ENCODE measurements around the gene ZNF469.

ZNF469 gene

GRCh38 chr16:88375236-88375975 lies 7.4 kb upstream of the ZNF469 start:
- peaks cover 2% of the 10 kb centered on the region for H3K27me3 Mint-ChIP-seq
- H3K36me3 Mint-ChIP-seq = no peaks in the 10 kb centered on the region
- H3K4me3 Mint-ChIP-seq = no peak overlapping the region
- no peaks in the 10 kb centered on the region for H3K4me1 Mint-ChIP-seq
- no peak overlapping the region for H3K27ac Mint-ChIP-seq
- H3K9me3 Mint-ChIP-seq = no peaks in the 10 kb centered on the region
- ATAC-seq (ENCODE audit: low read depth) (no peak), DNase-seq (ENCODE audit: low spot score in 2 of 2) (no peak)

GRCh38 chr16:88375996-88376834 lies 6.5 kb upstream of the ZNF469 start:
- H3K27ac Mint-ChIP-seq = no peak overlapping the region
- H3K9me3 Mint-ChIP-seq = no peaks in the 10 kb centered on the region
- H3K4me1 Mint-ChIP-seq = no peaks in the 10 kb centered on the region
- H3K27me3 Mint-ChIP-seq = peaks cover 2% of the 10 kb centered on the region
- DNase-seq (ENCODE audit: low spot score in 2 of 2) (no peak), ATAC-seq (ENCODE audit: low read depth) (no peak)
- no peaks in the 10 kb centered on the region for H3K36me3 Mint-ChIP-seq
- H3K4me3 Mint-ChIP-seq = no peak overlapping the region

GRCh38 chr16:88376835-88377726 lies 5.7 kb upstream of the ZNF469 start:
- no peak overlapping the region for H3K27ac Mint-ChIP-seq
- no peaks in the 10 kb centered on the region for H3K4me1 Mint-ChIP-seq
- no peaks in the 10 kb centered on the region for H3K36me3 Mint-ChIP-seq
- no peak overlapping the region for H3K4me3 Mint-ChIP-seq
- H3K27me3 Mint-ChIP-seq = peaks cover 2% of the 10 kb centered on the region
- DNase-seq (ENCODE audit: low spot score in 2 of 2) = no peak
- ATAC-seq (ENCODE audit: low read depth) = no peak
- H3K9me3 Mint-ChIP-seq = no peaks in the 10 kb centered on the region

DNA sequence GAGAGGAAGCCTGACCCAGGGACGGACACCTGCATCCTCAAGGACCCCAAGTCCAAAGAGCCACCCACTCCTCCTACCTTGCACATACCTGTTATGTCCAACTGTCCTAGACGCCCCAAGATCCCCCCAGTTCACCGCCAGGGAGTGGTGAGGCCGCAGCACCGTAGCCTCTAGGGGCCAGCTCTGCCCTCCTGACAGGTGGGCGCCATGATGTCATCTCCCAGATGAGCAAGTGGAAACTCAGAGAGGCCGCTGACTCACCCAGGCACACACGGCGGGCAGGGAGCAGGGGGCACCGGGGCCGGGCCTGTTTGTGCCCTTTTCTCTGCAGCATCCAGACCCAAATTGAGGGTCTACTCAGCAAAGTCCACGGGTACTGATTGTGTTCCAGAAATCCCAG lies 4.8 kb upstream of the ZNF469 start:
- ATAC-seq (ENCODE audit: low read depth) = no peak
- H3K27me3 Mint-ChIP-seq = peaks cover 8% of the 10 kb centered on the region
- no peak for DNase-seq (ENCODE audit: low spot score in 2 of 2)
- H3K9me3 Mint-ChIP-seq = no peaks in the 10 kb centered on the region
- H3K4me3 Mint-ChIP-seq = no peak overlapping the region
- no peak overlapping the region for H3K27ac Mint-ChIP-seq
- H3K36me3 Mint-ChIP-seq = no peaks in the 10 kb centered on the region
- no peaks in the 10 kb centered on the region for H3K4me1 Mint-ChIP-seq

DNA sequence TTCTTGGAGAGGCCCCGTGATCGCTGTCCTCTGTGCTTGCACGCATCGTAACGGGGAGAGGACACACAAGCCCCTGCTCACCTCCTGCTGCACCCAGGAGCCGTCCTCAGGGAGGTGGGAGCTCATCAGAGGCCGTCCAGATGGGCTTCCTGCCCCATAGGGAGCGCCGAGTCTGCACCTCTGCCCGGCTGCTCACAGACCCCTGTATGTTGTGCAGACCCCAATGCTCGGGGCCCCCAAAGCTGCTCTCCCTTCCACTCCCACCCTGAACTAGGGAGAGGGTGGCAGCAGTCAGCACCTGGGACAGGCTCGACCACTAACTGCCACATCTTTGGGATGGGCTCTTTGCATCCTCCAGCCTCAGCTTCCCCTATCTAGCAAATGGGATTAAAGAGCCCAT lies 4.4 kb upstream of the ZNF469 start:
- H3K4me3 Mint-ChIP-seq = no peak overlapping the region

GRCh38 chr16:88378836-88379693 lies 3.7 kb upstream of the ZNF469 start:
- no peak overlapping the region for H3K27ac Mint-ChIP-seq
- DNase-seq (ENCODE audit: low spot score in 2 of 2) (no peak), ATAC-seq (ENCODE audit: low read depth) (no peak)
- peaks cover 9% of the 10 kb centered on the region for H3K27me3 Mint-ChIP-seq
- no peaks in the 10 kb centered on the region for H3K4me1 Mint-ChIP-seq
- H3K36me3 Mint-ChIP-seq = no peaks in the 10 kb centered on the region
- H3K9me3 Mint-ChIP-seq = no peaks in the 10 kb centered on the region
- no peak overlapping the region for H3K4me3 Mint-ChIP-seq

More for the DNA sequence above, 4.4 kb upstream of the ZNF469 start:
- no peaks in the 10 kb centered on the region for H3K4me1 Mint-ChIP-seq
- peaks cover 8% of the 10 kb centered on the region for H3K27me3 Mint-ChIP-seq
- no peak for ATAC-seq (ENCODE audit: low read depth)
- H3K27ac Mint-ChIP-seq = no peak overlapping the region
- DNase-seq (ENCODE audit: low spot score in 2 of 2) = no peak
- no peaks in the 10 kb centered on the region for H3K36me3 Mint-ChIP-seq
- H3K9me3 Mint-ChIP-seq = no peaks in the 10 kb centered on the region

GRCh38 chr16:88379694-88380040 lies 3.1 kb upstream of the ZNF469 start:
- H3K4me3 Mint-ChIP-seq = no peak overlapping the region
- H3K9me3 Mint-ChIP-seq = no peaks in the 10 kb centered on the region
- peaks cover 11% of the 10 kb centered on the region for H3K27me3 Mint-ChIP-seq
- DNase-seq (ENCODE audit: low spot score in 2 of 2) (no peak), ATAC-seq (ENCODE audit: low read depth) (no peak)
- H3K27ac Mint-ChIP-seq = no peak overlapping the region
- H3K36me3 Mint-ChIP-seq = no peaks in the 10 kb centered on the region
- peaks cover 2% of the 10 kb centered on the region for H3K4me1 Mint-ChIP-seq

DNA sequence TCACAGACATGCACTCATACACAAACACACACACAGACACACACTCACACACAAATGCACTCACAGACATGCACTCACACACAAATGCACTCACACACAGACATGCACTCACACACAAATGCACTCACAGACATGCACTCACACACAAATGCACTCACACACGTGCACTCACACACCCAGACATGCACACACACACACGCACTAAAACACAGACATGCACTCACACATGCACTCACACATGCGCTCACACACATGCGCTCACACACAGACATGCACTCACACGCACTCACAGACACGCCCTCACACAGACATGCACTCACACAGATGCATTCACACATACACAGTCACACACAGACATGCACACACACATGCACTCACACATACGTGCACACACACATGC lies 2.7 kb upstream of the ZNF469 start:
- no peaks in the 10 kb centered on the region for H3K9me3 Mint-ChIP-seq
- H3K4me3 Mint-ChIP-seq = no peak overlapping the region
- H3K4me1 Mint-ChIP-seq = peaks cover 2% of the 10 kb centered on the region
- peaks cover 11% of the 10 kb centered on the region for H3K27me3 Mint-ChIP-seq
- H3K36me3 Mint-ChIP-seq = no peaks in the 10 kb centered on the region
- ATAC-seq (ENCODE audit: low read depth) = no peak
- H3K27ac Mint-ChIP-seq = no peak overlapping the region
- no peak for DNase-seq (ENCODE audit: low spot score in 2 of 2)

DNA sequence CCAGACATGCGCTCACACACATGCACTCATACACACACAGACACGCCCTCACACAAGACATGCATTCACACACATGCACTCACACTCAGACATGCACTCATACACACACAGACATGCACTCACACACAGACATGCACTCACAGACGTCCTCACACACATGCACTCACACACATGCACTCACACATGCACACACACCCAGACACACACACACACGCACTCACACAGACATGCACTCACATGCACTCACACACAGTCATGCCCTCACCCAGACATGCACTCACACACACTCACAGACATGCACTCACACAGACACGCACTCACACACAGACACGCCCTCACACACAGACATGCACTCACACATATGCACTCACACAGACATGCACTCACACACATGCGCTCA lies 2.1 kb upstream of the ZNF469 start:
- Mint-ChIP-seq H3K27ac (no peak overlapping the region), H3K27me3 (peaks cover 11% of the 10 kb centered on the region), H3K4me1 (peaks cover 2% of the 10 kb centered on the region), H3K36me3 (no peaks in the 10 kb centered on the region), H3K4me3 (no peak overlapping the region), H3K9me3 (no peaks in the 10 kb centered on the region)
- DNase-seq (ENCODE audit: low spot score in 2 of 2) = no peak
- ATAC-seq (ENCODE audit: low read depth) = no peak

DNA sequence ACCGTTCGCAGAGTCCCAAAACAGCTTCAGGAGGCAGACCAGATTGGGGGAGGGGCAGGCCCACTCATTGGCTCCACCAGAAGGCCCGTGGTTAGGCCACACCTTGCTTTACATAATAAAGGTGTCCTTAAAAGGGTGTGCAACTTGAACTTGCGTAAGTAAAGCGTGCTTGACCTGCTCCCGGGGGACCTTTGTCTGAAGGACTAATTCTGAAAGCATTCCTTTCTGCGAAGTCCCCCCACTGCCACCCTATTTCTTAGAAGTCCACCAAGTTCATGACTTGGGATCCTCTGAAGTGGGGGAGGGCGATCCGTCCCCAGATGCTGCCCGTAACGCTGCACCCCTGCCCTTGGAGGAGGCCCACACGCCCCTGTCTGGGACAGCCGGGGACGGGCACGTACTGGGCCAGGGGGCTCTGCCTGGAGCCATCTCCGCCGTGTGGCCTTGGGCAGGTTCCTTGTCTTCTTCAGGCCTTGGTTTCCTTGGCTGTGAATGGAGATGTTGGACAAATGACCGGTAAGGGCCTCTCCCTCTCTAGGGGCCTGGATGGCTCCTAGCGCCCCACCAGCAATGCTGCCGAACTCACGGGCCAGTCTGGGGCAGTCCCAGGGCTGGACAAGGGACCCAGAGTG lies 823 bp upstream of the ZNF469 start:
- DNase-seq (ENCODE audit: low spot score in 2 of 2) (no peak), ATAC-seq (ENCODE audit: low read depth) (no peak)
- H3K9me3 Mint-ChIP-seq = no peaks in the 10 kb centered on the region

DNA sequence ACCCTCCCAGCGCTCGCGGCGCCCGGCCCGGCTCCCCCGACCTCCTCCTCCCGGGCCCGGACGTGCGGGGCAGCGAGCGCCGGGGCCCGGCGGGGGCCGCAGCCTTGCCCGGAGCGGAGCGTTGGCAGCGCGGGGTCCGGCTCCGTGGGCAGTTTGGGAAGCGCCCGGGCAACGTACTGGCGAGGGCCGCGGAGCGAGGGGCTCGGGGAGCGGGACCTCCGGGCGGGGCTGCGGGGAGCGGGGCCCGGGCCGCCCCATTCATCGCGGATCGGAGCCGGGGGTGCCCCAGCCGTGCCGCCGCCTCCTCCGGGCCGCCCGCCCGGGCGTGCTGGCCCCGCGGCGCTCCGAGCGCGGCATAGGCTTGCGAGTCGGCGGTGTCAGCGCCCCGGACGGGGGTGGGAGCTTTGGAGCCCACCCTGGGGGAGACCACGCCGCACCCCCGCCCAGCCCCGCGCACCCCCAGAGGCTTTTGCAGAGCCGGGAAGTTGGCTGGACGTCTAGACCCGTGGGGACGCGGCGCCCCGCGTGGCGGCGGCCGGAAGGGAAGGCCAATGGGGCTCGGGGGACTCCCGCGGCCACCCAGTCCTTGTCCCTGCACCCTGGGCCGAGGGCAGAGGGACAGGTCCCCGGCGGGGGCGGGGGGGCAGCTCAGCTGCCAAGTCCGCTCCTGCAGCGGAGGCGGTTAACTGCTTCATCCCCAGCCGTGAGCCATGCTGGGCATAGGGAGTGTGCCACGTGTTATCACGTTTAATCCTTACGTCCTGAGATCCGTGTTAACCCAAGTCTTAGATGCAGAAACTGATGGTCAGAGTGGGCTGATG lies 852 bp downstream of the ZNF469 start:
- peak overlapping the region; percentile 48 for H3K4me3 Mint-ChIP-seq
- H3K9me3 Mint-ChIP-seq = no peaks in the 10 kb centered on the region
- ATAC-seq (ENCODE audit: low read depth) = peak; percentile 47
- H3K27me3 Mint-ChIP-seq = peaks cover 16% of the 10 kb centered on the region
- H3K4me1 Mint-ChIP-seq = peaks cover 2% of the 10 kb centered on the region
- H3K27ac Mint-ChIP-seq = no peak overlapping the region
- H3K36me3 Mint-ChIP-seq = no peaks in the 10 kb centered on the region
- peak in 1 of 2 donors; percentile 27 for DNase-seq (ENCODE audit: low spot score in 2 of 2)

More for the DNA sequence above, 823 bp upstream of the ZNF469 start:
- H3K36me3 Mint-ChIP-seq = no peaks in the 10 kb centered on the region
- peaks cover 16% of the 10 kb centered on the region for H3K27me3 Mint-ChIP-seq
- H3K4me3 Mint-ChIP-seq = no peak overlapping the region
- H3K27ac Mint-ChIP-seq = no peak overlapping the region
- peaks cover 2% of the 10 kb centered on the region for H3K4me1 Mint-ChIP-seq

Data from memory B cell (primary cell).